ENCODE measurements around the gene CACNA1B.

DNA sequence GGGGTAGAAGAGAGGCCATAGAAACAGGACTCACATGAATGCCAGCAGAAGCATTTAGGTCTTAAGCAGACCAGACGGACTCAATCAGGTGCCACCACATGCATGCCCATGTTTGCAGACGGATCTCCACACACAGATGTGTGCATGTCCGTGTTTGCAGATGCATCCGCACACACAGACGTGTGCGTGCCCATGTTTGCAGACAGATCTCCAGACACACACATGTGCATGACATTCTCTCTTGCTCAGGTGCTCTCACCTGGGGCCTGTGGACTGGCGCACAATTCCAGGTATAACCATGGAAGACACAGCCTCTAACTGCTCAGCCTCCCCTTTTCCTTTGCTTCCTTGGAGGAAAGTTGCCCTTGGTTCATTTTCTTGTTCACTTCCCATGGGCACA is 148.3 kb downstream of the CACNA1B start:
- TF ChIP-seq POLR2A (IDR thresholded peaks at IDR 0.05; ENCODE audit: borderline replicate concordance, extremely low read depth, insufficient read depth, insufficient read length) (no peak), EZH2phosphoT487 (IDR thresholded peaks at IDR 0.05; ENCODE audit: borderline replicate concordance) (no peak), EZH2 (IDR thresholded peaks at IDR 0.05) (no peak), ZNF274 (IDR thresholded peaks at IDR 0.05; ENCODE audit: low read depth, low read length) (no peak), YY1 (IDR thresholded peaks at IDR 0.05; ENCODE audit: extremely low read depth, insufficient replicate concordance, low read depth, low read length) (no peak), SIN3A (IDR thresholded peaks at IDR 0.05; ENCODE audit: low read depth) (no peak)
- TF ChIP-seq, protein P1, sequence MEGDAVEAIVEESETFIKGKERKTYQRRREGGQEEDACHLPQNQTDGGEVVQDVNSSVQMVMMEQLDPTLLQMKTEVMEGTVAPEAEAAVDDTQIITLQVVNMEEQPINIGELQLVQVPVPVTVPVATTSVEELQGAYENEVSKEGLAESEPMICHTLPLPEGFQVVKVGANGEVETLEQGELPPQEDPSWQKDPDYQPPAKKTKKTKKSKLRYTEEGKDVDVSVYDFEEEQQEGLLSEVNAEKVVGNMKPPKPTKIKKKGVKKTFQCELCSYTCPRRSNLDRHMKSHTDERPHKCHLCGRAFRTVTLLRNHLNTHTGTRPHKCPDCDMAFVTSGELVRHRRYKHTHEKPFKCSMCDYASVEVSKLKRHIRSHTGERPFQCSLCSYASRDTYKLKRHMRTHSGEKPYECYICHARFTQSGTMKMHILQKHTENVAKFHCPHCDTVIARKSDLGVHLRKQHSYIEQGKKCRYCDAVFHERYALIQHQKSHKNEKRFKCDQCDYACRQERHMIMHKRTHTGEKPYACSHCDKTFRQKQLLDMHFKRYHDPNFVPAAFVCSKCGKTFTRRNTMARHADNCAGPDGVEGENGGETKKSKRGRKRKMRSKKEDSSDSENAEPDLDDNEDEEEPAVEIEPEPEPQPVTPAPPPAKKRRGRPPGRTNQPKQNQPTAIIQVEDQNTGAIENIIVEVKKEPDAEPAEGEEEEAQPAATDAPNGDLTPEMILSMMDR (IDR thresholded peaks at IDR 0.05 in 2 of 3, conservative IDR thresholded peaks at IDR 0.05 in 1 of 3; ENCODE audit: borderline replicate concordance in 1 of 3, insufficient read depth in 1 of 3, low read depth in 2 of 3, low read length in 2 of 3): no peak
